PFSK-1 (cell line): Measurements from ENCODE around the gene DBNL.

ENCODE experiments used
- FOXP2 ChIP-seq: optimal IDR thresholded peaks from 2 replicates; pipeline ENCODE3; 2011; ENCODE audit warnings: borderline replicate concordance, control low read depth, inconsistent platforms; ENCODE audit not compliant: insufficient read depth; ENCODE audit errors: extremely low read length, extremely low read depth
- POLR2AphosphoS5 ChIP-seq: IDR thresholded peaks from 2 replicates; pipeline ENCODE4 v1.6.1; 2012; ENCODE audit warnings: low read depth, mild to moderate bottlenecking, control low read depth, low read length, moderate library complexity
- REST ChIP-seq, 2 experiments: IDR thresholded peaks; 2 replicates each; pipeline versions ENCODE4 v1.6.1 to v1.8.0; 2011 to 2012; ENCODE audit warnings: low read depth in 2 of 2, low read length in 2 of 2, control low read depth in 1 of 2, inconsistent platforms in 1 of 2, mild to moderate bottlenecking in 1 of 2, moderate library complexity in 1 of 2; ENCODE audit not compliant: insufficient read depth in 1 of 2
- SIN3A ChIP-seq: IDR thresholded peaks from 2 replicates; pipeline ENCODE4 v1.6.1; 2012; ENCODE audit warnings: mild to moderate bottlenecking, low read length, moderate library complexity, borderline replicate concordance; ENCODE audit not compliant: insufficient read depth
- TAF1 ChIP-seq: IDR thresholded peaks from 2 replicates; pipeline ENCODE4 v1.6.1; 2012; ENCODE audit warnings: low read length, control low read depth, borderline replicate concordance; ENCODE audit not compliant: insufficient read depth

DBNL gene

DNA sequence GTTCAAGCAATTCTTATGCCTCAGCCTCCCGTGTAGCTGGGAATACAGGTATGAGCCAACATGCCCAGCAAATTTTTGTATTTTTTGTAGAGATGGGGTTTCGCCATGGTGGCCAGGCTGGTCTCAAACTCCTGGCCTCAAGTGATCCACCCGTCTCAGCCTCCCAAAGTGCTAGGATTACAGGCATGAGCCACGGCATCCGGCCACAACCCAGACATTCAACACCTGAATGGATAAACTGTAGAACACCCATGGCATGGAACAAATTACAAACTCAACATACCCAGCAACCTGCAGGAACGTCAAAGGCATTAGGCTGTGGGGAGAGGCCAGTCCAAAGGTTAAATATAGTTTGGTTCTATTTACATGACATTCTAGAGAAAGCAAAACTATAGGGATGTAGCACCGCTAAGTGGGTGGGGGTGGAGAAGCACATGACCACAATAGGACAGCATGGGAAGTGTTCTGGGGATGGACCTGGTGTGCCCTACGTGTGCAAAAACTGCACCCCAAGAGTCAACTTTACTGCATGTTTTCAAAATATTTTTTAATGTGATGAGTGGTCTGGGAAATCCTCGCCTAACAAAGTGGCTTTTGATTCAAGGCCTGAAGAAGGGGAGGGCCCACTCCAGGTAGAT is 27.3 kb downstream of the DBNL start:
- TF ChIP-seq SIN3A (no peak), REST (IDR thresholded peaks at IDR 0.05; ENCODE audit: insufficient read depth in 1 of 2, low read depth in 2 of 2, low read length in 2 of 2) (no peak), FOXP2 (no peak), TAF1 (no peak), POLR2AphosphoS5 (no peak)

- TF ChIP-seq FOXP2 (peak; percentile 41), POLR2AphosphoS5 (no peak)
These were observed 28.1 kb downstream of the DBNL start for GRCh38 chr7:44072364-44073231.

DNA sequence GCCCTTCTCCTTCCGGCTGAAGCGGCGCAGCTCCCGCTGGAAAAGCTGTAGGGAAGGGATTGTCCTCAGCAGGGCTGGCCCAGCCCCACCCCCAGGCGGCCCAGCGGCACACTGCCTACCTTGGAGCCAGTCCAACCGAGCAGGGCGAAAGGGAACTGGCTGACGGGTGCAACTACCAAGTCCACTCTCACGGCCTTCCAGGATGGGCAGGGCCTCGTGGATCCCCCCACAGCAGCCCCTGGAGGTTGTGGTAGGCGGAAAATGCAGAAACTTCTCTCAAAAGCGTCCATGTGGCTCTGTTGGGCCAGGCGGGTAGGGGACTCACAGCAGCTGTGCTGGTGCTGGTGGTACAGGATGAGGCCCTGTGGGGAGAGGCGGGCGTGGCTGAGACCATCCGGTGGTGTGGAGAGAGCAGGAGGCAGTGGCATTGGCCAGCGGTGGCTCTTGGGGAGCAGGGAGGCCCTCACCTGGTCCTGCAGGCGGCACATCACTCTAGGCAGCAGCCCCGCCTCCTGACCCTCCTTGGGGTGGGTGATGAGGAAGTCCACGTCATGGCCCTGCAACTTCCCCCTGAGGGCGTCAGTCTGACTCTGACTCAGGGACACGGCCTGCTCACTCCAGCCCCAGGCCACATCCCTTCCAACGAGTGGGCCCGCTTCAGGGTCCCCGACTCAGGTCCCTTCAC is 29.3 kb downstream of the DBNL start:
- no peak for TF ChIP-seq SIN3A

GRCh38 chr7:44074349-44074695 is 29.8 kb downstream of the DBNL start:
- TF ChIP-seq TAF1 (no peak), POLR2AphosphoS5 (no peak), SIN3A (no peak), FOXP2 (no peak), REST (IDR thresholded peaks at IDR 0.05; ENCODE audit: insufficient read depth in 1 of 2, low read depth in 2 of 2, low read length in 2 of 2) (no peak)

GRCh38 chr7:44075296-44076075 is 31.0 kb downstream of the DBNL start:
- TF ChIP-seq SIN3A (no peak), REST (IDR thresholded peaks at IDR 0.05; ENCODE audit: insufficient read depth in 1 of 2, low read depth in 2 of 2, low read length in 2 of 2) (no peak), TAF1 (no peak), POLR2AphosphoS5 (no peak), FOXP2 (no peak)
